22Rv1 (cell line): ENCODE measurements around the gene CYSRT1.

Source experiments
- ZFX ChIP-seq: fragments of 450-650 bp; IDR thresholded peaks from 2 replicates; pipeline ENCODE4 v1.6.1; 2017; ENCODE audit warnings: antibody characterized with exemption, borderline replicate concordance
- TF ChIP-seq, protein P1 (sequence below): fragments of 450-650 bp; IDR thresholded peaks from 2 replicates; pipeline ENCODE4 v1.5.1; 2017; ENCODE audit warnings: mild to moderate bottlenecking

DNA sequence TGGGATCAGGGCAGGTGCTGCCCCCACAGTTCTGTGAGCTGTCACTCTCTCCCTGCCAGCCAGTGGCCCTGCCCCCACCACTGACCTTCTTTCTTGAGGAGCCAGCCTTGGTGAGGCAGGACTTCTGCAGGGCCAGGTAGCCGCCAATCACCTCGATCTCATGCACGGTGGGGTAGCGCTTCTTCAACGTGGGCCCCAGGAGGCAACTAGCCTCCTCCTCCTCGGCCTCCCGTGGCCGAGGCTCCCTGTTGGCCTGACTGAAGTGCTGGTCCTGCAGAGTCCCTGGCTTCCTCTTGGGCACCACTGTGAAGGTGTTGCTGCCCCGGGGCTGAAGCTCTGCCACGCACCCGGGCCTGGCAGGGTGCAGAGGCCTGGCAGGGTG lies 26.1 kb upstream of the CYSRT1 start:
- TF ChIP-seq, protein P1, sequence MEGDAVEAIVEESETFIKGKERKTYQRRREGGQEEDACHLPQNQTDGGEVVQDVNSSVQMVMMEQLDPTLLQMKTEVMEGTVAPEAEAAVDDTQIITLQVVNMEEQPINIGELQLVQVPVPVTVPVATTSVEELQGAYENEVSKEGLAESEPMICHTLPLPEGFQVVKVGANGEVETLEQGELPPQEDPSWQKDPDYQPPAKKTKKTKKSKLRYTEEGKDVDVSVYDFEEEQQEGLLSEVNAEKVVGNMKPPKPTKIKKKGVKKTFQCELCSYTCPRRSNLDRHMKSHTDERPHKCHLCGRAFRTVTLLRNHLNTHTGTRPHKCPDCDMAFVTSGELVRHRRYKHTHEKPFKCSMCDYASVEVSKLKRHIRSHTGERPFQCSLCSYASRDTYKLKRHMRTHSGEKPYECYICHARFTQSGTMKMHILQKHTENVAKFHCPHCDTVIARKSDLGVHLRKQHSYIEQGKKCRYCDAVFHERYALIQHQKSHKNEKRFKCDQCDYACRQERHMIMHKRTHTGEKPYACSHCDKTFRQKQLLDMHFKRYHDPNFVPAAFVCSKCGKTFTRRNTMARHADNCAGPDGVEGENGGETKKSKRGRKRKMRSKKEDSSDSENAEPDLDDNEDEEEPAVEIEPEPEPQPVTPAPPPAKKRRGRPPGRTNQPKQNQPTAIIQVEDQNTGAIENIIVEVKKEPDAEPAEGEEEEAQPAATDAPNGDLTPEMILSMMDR = no peak
- TF ChIP-seq ZFX = no peak
